ENCODE measurements around the gene CTIF.

GRCh38 chr18:48896875-48897511, 358.2 kb downstream of the CTIF start:
- TF ChIP-seq POLR2A (IDR thresholded peaks at IDR 0.05; ENCODE audit: low read depth, low read length): no peak
- peak; percentile 46 for TF ChIP-seq SPI1 (IDR thresholded peaks at IDR 0.05; ENCODE audit: low read depth, low read length)
- no peak for TF ChIP-seq POLR2AphosphoS5 (IDR thresholded peaks at IDR 0.05; ENCODE audit: low read depth, low read length)
- TF ChIP-seq TAF1 (IDR thresholded peaks at IDR 0.05; ENCODE audit: low read depth, low read length): no peak
- TF ChIP-seq POU2F2 (IDR thresholded peaks at IDR 0.05; ENCODE audit: low read depth, low read length): no peak; the same call in 1 of the 2 replicates

All from GM12891 (cell line).